Osteoblast (primary cell): Measurements from ENCODE around the gene MIEF1. TPM values are rescaled to one million over a fixed set of nuclear protein-coding genes. Genes with fewer than 3 reads are reported as not detected.

Experiments
- DNase-seq: peaks from one replicate; pipeline ENCODE4 v3.0.0; 2011; ENCODE audit warnings: low spot score, mixed read lengths; ENCODE audit not compliant: insufficient read length; ENCODE audit errors: missing footprints
- H2AFZ ChIP-seq: 2 replicates; pipeline ENCODE4 v1.6.0; 2011; ENCODE audit warnings: mild to moderate bottlenecking, low read length
- H3K27ac ChIP-seq: 2 replicates; pipeline ENCODE4 v1.5.1; 2011; ENCODE audit warnings: mild to moderate bottlenecking, low read depth, low read length, moderate library complexity
- H3K27me3 ChIP-seq: 2 replicates; pipeline ENCODE4 v1.6.0; 2012; ENCODE audit warnings: mild to moderate bottlenecking, control low read depth, inconsistent platforms, low read length, moderate library complexity; ENCODE audit not compliant: insufficient read depth
- H3K36me3 ChIP-seq: 2 replicates; pipeline ENCODE4 v1.5.1; 2011; ENCODE audit warnings: mild to moderate bottlenecking, low read length, control low read depth, moderate library complexity; ENCODE audit not compliant: insufficient read depth
- H3K4me1 ChIP-seq: 2 replicates; pipeline ENCODE4 v1.5.1; 2011; ENCODE audit warnings: mild to moderate bottlenecking, low read length, control low read depth, moderate library complexity; ENCODE audit not compliant: insufficient read depth
- H3K4me2 ChIP-seq: 2 replicates; pipeline ENCODE4 v1.6.0; 2011; ENCODE audit warnings: mild to moderate bottlenecking, low read length; ENCODE audit not compliant: insufficient read depth
- H3K4me3 ChIP-seq: fragments of 200-600 bp; sonication (generic); 3 replicates; pipeline ENCODE4 v1.5.1; 2012; ENCODE audit warnings: mild to moderate bottlenecking, low read length, inconsistent platforms; ENCODE audit not compliant: insufficient read depth
- H3K79me2 ChIP-seq: 2 replicates; pipeline ENCODE4 v1.6.0; 2012; ENCODE audit warnings: mild to moderate bottlenecking, low read length, control low read depth, inconsistent platforms; ENCODE audit not compliant: insufficient read depth
- H3K9me3 ChIP-seq: 2 replicates; pipeline ENCODE4 v1.5.1; 2011; ENCODE audit warnings: low read depth, low read length, control low read depth
- H4K20me1 ChIP-seq: 2 replicates; pipeline ENCODE4 v1.6.0; 2012; ENCODE audit warnings: mild to moderate bottlenecking, low read length, control low read depth; ENCODE audit not compliant: insufficient read depth
- total RNA-seq: library from RNA; depleted of rRNA; stranded (reverse); fragments of >200 nt; gene quantifications from 2 replicates; pipeline ENCODE4 v1.2.3, GENCODE V29; 2012
- TF ChIP-seq, protein P1 (sequence below): IDR thresholded peaks from 2 replicates; pipeline ENCODE4 v1.5.1; 2011; ENCODE audit warnings: mild to moderate bottlenecking, low read depth, low read length, moderate library complexity; ENCODE audit errors: extremely low read depth

The MIEF1 gene
- total RNA-seq, 1 donor = 23.5 TPM

DNA sequence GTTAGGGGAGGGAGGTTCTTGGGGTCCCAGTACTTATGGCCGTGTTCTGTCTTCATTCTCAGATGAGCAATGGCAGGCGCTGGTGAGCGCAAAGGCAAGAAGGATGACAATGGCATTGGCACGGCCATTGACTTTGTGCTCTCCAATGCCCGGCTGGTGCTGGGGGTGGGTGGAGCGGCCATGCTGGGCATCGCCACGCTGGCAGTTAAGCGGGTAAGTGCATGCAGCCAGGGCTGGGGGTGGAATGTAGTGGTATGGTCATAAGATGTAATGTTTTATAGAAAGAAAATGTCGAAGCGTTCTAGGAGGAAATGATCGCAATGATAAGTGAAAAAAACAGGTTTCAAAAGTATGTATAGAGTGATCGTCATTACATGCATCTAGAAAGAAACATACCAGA is 9.1 kb downstream of the MIEF1 start:
- Histone ChIP-seq H3K9me3 (no peaks in the 10 kb centered on the region), H3K4me2 (no peak overlapping the region), H3K79me2 (peaks cover 60% of the 10 kb centered on the region), H3K27me3 (no peaks in the 10 kb centered on the region), H4K20me1 (peaks cover 43% of the 10 kb centered on the region), H3K4me3 (no peak overlapping the region), H3K4me1 (peaks cover 11% of the 10 kb centered on the region), H3K27ac (no peak overlapping the region), H2AFZ (no peak overlapping the region), H3K36me3 (peaks cover 73% of the 10 kb centered on the region)
- TF ChIP-seq, protein P1, sequence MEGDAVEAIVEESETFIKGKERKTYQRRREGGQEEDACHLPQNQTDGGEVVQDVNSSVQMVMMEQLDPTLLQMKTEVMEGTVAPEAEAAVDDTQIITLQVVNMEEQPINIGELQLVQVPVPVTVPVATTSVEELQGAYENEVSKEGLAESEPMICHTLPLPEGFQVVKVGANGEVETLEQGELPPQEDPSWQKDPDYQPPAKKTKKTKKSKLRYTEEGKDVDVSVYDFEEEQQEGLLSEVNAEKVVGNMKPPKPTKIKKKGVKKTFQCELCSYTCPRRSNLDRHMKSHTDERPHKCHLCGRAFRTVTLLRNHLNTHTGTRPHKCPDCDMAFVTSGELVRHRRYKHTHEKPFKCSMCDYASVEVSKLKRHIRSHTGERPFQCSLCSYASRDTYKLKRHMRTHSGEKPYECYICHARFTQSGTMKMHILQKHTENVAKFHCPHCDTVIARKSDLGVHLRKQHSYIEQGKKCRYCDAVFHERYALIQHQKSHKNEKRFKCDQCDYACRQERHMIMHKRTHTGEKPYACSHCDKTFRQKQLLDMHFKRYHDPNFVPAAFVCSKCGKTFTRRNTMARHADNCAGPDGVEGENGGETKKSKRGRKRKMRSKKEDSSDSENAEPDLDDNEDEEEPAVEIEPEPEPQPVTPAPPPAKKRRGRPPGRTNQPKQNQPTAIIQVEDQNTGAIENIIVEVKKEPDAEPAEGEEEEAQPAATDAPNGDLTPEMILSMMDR = no peak
- peak; percentile 3 for DNase-seq

DNA sequence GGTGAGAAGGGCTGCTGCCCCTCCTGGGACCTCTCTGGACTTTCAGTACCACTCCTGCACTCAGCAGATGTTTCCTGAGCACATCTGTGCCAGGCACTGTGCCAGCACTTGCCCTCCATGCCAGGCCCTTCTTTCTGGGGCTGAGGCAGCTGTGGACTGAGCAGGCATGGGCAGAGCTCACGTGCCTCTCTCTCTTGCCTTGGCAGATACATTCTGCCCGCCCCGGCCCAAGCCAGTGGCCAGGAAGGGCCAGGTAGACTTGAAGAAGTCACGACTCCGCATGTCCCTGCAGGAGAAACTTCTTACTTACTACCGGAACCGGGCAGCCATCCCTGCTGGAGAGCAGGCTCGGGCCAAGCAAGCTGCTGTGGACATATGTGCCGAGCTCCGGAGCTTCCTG is 9.9 kb downstream of the MIEF1 start:
- no peak for DNase-seq
- Histone ChIP-seq H3K4me2 (no peak overlapping the region), H3K4me3 (no peak overlapping the region), H3K4me1 (peaks cover 11% of the 10 kb centered on the region), H3K79me2 (peaks cover 55% of the 10 kb centered on the region), H4K20me1 (peaks cover 36% of the 10 kb centered on the region), H3K36me3 (peaks cover 73% of the 10 kb centered on the region), H3K27me3 (no peaks in the 10 kb centered on the region), H2AFZ (no peak overlapping the region), H3K9me3 (no peaks in the 10 kb centered on the region), H3K27ac (no peak overlapping the region)
- TF ChIP-seq, protein P1 = no peak

DNA sequence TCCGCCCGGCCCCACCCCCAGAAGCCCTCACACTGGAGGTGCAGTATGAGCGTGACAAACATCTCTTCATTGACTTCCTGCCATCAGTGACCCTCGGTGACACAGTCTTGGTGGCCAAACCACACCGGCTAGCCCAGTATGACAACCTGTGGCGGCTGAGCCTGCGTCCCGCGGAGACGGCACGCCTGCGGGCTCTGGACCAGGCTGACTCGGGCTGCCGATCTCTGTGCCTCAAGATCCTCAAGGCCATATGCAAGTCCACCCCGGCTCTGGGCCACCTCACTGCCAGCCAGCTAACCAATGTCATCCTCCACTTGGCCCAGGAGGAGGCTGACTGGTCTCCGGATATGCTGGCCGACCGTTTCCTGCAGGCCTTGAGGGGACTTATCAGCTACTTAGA is 11.7 kb downstream of the MIEF1 start:
- no peaks in the 10 kb centered on the region for H3K27me3 ChIP-seq
- H4K20me1 ChIP-seq = peaks cover 29% of the 10 kb centered on the region
- H3K4me3 ChIP-seq = no peak overlapping the region
- H3K4me2 ChIP-seq = no peak overlapping the region
- TF ChIP-seq, protein P1 = no peak
- peak; percentile 49 for DNase-seq
- peaks cover 55% of the 10 kb centered on the region for H3K79me2 ChIP-seq
- peaks cover 21% of the 10 kb centered on the region for H3K4me1 ChIP-seq
- H2AFZ ChIP-seq = no peak overlapping the region
- peaks cover 64% of the 10 kb centered on the region for H3K36me3 ChIP-seq
- no peak overlapping the region for H3K27ac ChIP-seq
- H3K9me3 ChIP-seq = no peaks in the 10 kb centered on the region

DNA sequence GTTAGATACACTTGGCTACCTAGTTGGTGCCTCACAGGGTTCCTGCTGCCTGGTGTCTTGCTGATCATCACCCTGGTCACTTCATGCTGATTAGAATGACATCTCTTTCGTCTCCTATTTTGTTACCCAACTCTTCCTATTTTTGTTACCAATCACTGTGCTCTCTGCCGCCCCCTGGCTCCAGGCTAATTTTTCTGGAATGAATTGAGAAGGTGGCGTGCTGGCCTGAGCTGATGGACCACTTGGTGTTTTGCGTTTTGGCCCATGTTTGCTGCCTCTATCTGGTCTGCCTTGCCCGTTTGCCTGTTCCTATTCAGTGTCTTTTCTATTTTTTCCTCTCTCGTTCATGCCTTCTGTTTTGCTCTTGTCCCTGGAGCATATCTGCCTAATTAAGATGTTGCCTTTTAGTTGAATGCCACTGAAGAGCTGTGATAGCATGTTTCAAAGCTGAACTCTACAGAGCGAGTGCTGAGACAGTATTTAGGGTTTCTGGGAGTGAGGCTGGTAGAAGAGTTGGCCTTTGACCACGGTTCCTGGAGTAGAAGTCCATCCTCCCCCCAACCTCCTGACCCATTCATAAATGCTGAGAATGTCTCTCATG is 12.4 kb downstream of the MIEF1 start:
- peak; percentile 89 for DNase-seq
- Histone ChIP-seq H3K4me3 (no peak overlapping the region), H3K27ac (no peak overlapping the region), H3K27me3 (no peaks in the 10 kb centered on the region), H3K9me3 (no peaks in the 10 kb centered on the region), H3K4me1 (peaks cover 25% of the 10 kb centered on the region), H2AFZ (no peak overlapping the region), H3K36me3 (peaks cover 60% of the 10 kb centered on the region), H4K20me1 (peaks cover 29% of the 10 kb centered on the region), H3K79me2 (peaks cover 48% of the 10 kb centered on the region), H3K4me2 (no peak overlapping the region)
- TF ChIP-seq, protein P1 = peak; percentile 90
